ENCODE results near the gene DHCR24. TPM values are rescaled to one million over a fixed set of nuclear protein-coding genes. Genes with fewer than 3 reads are reported as not detected.

DHCR24 gene
- total RNA-seq, 1 donor from 2014 or later, result 417 TPM

- DNase-seq (ENCODE audit: low read depth, low spot score), result no peak
- no peaks in the 10 kb centered on the region for H3K27me3 Mint-ChIP-seq (ENCODE audit: low read depth)
- peak overlapping the region; percentile 34 for H3K4me3 Mint-ChIP-seq
- no peak overlapping the region for H3K27ac Mint-ChIP-seq (ENCODE audit: unreplicated experiment)
- H3K4me1 Mint-ChIP-seq, result no peaks in the 10 kb centered on the region
- no peak for TF ChIP-seq CTCF (conservative IDR thresholded peaks at IDR 0.05)
- no peaks in the 10 kb centered on the region for H3K9me3 Mint-ChIP-seq
- H3K36me3 Mint-ChIP-seq (ENCODE audit: low read depth), result peaks cover 30% of the 10 kb centered on the region
Measured at GRCh38 chr1:54850069-54850730, 36.8 kb downstream of the DHCR24 start.

DNA sequence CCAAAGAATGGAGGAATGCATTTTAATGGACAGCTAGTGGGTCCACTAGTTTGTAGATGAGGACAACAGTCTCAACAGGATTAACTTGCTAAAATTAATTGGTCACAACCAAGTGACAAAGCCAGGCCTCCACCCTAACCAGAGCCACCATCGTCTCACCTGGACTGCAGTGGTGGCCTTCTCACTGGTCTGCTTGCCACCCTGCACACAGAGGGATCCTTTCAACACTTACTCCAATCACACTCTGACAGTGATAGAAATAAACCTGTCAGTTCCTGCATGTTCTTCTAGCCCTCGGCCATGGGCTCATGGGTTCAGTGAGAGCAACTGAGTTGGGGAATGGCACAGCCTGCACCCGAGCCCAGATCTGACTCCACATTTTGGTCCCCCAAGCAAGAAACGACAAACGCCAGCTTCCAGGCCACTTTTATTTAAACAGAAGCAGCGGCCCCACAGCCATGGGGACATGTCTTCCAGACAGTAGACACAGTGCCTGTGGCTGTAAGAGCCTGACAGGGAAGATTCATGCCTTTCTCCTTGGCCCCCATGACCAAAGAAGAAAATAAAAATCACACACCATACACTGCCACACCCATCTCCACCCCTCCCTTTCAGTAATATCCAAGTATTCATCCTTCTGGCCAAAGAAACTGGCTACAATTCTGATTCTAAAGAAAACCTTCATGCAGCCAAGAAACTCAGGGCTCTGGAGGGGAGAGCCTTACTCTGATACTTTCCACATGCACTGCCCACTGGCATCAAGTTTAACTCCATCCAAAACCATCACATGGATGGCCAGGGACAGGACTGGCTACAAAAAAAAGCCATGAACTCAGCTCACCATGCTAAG, 37.6 kb downstream of the DHCR24 start:
- no peak for DNase-seq (ENCODE audit: low read depth, low spot score)
- no peak for TF ChIP-seq CTCF (conservative IDR thresholded peaks at IDR 0.05)
- no peaks in the 10 kb centered on the region for H3K4me1 Mint-ChIP-seq
- H3K27ac Mint-ChIP-seq (ENCODE audit: unreplicated experiment), result no peak overlapping the region
- H3K27me3 Mint-ChIP-seq (ENCODE audit: low read depth), result no peaks in the 10 kb centered on the region
- no peak overlapping the region for H3K4me3 Mint-ChIP-seq
- H3K9me3 Mint-ChIP-seq, result no peaks in the 10 kb centered on the region
- H3K36me3 Mint-ChIP-seq (ENCODE audit: low read depth), result peaks cover 32% of the 10 kb centered on the region

DNA sequence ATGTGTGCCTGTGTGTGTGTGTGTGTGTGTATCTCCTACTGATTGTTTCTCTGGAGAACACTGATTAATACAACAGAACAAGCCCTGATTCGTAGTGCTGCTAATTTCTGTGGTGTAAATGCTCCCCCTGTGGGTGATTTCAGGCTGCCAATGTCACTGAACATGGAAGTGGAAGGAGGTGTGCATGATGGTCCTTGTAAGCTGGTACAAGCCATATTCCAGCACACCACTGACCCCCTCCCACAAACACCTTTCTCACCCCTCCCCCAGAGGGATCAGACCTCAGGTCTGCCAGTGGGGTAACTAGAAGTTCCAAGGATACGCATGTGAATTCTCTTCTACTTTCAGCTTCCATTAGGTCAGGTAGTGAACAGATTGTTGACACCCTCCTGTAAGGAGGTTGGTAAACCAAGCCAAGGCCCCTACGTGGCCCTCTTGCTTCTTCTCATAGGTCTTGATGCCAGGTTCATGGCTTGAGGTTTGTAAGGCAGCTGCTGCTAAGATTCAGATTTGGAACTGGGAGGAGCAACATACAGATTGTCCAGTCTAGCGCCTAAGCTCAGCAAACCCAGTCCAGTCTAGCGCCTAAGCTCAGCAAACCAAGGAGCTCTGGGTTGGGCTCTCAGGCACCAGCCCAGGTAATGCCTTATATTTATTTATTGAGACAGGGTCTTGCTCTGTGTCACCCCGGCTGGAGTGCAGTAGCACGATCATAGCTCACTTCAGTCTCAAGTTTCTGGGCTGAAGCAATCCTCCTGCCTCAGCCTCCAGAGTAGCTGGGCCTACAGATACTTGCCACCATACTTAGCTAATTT, 38.7 kb downstream of the DHCR24 start:
- Mint-ChIP-seq H3K9me3 (peaks cover 2% of the 10 kb centered on the region), H3K4me3 (no peak overlapping the region), H3K36me3 (ENCODE audit: low read depth) (peaks cover 37% of the 10 kb centered on the region), H3K27me3 (ENCODE audit: low read depth) (no peaks in the 10 kb centered on the region), H3K4me1 (no peaks in the 10 kb centered on the region), H3K27ac (ENCODE audit: unreplicated experiment) (no peak overlapping the region)
- DNase-seq (ENCODE audit: low read depth, low spot score), result no peak
- no peak for TF ChIP-seq CTCF (conservative IDR thresholded peaks at IDR 0.05)

DNA sequence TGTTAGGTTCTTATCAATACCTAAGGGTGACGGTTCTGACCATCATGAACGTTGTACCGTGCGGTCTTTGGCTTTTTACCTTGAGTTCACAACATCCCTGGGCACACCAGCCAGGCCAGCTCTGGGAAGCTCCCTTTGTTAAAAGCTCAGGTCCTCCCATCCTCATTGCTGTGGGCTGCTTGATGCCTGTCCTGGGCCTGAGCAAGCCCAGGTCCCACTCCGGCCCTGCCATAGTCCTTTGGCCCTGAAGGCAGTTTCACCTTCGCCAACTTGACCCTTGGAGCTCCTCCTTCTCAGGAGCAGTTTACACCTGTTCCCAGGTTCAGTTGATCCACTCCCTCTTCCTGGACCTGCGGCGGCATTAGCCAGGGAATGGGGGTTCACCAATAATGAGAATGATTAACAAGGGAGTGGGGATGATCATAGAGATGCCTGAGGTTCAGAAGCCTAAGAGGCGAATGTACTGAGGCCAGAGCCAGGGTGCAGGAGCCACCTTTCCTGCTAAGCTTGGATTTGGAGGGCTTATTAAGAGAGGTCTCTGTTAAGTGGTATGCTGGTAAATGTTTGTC, 40.2 kb downstream of the DHCR24 start:
- Mint-ChIP-seq H3K4me1 (no peaks in the 10 kb centered on the region), H3K27ac (ENCODE audit: unreplicated experiment) (no peak overlapping the region), H3K27me3 (ENCODE audit: low read depth) (no peaks in the 10 kb centered on the region), H3K36me3 (ENCODE audit: low read depth) (peaks cover 44% of the 10 kb centered on the region), H3K4me3 (no peak overlapping the region), H3K9me3 (peaks cover 3% of the 10 kb centered on the region)
- DNase-seq (ENCODE audit: low read depth, low spot score), result no peak
- TF ChIP-seq CTCF (conservative IDR thresholded peaks at IDR 0.05), result no peak

DNA sequence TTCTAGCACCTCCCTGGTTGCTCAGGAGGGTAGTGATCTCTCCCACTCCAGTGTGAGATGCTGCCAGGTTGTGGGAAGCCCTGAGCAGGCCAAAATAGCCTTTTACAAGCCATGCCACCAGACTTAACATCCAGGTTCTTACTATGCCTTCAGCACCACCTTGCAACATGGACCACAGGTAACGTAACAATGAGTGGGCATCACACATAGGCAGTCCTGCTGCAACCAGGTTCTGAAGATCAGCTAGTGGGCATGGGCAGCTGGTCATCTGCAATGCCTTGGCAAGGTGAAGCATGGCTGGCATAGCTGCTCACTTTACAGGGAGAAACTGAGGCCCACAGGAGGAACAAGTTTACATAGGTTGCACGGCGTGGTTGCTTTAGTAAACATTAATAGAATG, 40.7 kb downstream of the DHCR24 start:
- peaks cover 41% of the 10 kb centered on the region for H3K36me3 Mint-ChIP-seq (ENCODE audit: low read depth)
- H3K27ac Mint-ChIP-seq (ENCODE audit: unreplicated experiment), result peak overlapping the region; percentile 35
- no peak overlapping the region for H3K4me3 Mint-ChIP-seq

More for the DNA sequence above, 40.7 kb downstream of the DHCR24 start:
- TF ChIP-seq CTCF (conservative IDR thresholded peaks at IDR 0.05), result no peak
- Mint-ChIP-seq H3K9me3 (peaks cover 3% of the 10 kb centered on the region), H3K27me3 (ENCODE audit: low read depth) (no peaks in the 10 kb centered on the region), H3K4me1 (no peaks in the 10 kb centered on the region)
- no peak for DNase-seq (ENCODE audit: low read depth, low spot score)

All from neural crest cell (in vitro differentiated cells).